ENCODE measurements around the gene PDLIM3. TPM values are rescaled to one million over a fixed set of nuclear protein-coding genes. Genes with fewer than 3 reads are reported as not detected.

Gene PDLIM3
- total and polyA plus RNA-seq, 2 experiments from 2014 or later = 8.5 to 18.0 TPM

GRCh38 chr4:185472103-185472542 is 63.2 kb downstream of the PDLIM3 start:
- Mint-ChIP-seq H3K4me3 (peak overlapping the region; percentile 79), H3K27ac (no peak overlapping the region), H3K4me1 (peaks cover 15% of the 10 kb centered on the region), H3K27me3 (ENCODE audit: insufficient read depth, low read depth, poor library complexity) (peaks cover 7% of the 10 kb centered on the region), H3K9me3 (peaks cover 7% of the 10 kb centered on the region; the same call in 2 of the 3 replicates), H3K36me3 (ENCODE audit: low read depth) (peaks cover 3% of the 10 kb centered on the region; the same call in 2 of the 3 replicates)
- H3K79me2 ChIP-seq (replicated peaks; ENCODE audit: insufficient read depth) = no peaks in the 10 kb centered on the region
- peak overlapping the region; percentile 84 for H3K4me3 ChIP-seq
- no peaks in the 10 kb centered on the region for H4K20me1 ChIP-seq (replicated peaks; ENCODE audit: insufficient read depth)
- H2AFZ ChIP-seq = peak overlapping the region; percentile 96
- H3K4me2 ChIP-seq = peak overlapping the region; percentile 84
- H3K27ac ChIP-seq (ENCODE audit: low read depth) = no peak overlapping the region
- no peaks in the 10 kb centered on the region for H3F3A ChIP-seq (replicated peaks; ENCODE audit: low read depth)
- TF ChIP-seq POLR2AphosphoS5 (IDR thresholded peaks at IDR 0.05; ENCODE audit: low read depth) = no peak
- TF ChIP-seq NANOG (IDR thresholded peaks at IDR 0.05; ENCODE audit: borderline replicate concordance) = no peak
- no peak for TF ChIP-seq ZNF114 (CRISPR knock-in tag; IDR thresholded peaks at IDR 0.05)
- TF ChIP-seq, protein P1, sequence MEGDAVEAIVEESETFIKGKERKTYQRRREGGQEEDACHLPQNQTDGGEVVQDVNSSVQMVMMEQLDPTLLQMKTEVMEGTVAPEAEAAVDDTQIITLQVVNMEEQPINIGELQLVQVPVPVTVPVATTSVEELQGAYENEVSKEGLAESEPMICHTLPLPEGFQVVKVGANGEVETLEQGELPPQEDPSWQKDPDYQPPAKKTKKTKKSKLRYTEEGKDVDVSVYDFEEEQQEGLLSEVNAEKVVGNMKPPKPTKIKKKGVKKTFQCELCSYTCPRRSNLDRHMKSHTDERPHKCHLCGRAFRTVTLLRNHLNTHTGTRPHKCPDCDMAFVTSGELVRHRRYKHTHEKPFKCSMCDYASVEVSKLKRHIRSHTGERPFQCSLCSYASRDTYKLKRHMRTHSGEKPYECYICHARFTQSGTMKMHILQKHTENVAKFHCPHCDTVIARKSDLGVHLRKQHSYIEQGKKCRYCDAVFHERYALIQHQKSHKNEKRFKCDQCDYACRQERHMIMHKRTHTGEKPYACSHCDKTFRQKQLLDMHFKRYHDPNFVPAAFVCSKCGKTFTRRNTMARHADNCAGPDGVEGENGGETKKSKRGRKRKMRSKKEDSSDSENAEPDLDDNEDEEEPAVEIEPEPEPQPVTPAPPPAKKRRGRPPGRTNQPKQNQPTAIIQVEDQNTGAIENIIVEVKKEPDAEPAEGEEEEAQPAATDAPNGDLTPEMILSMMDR (conservative IDR thresholded peaks at IDR 0.05; ENCODE audit: low read depth in 2 of 2) = no peak
- no peak for TF ChIP-seq CREB1 (CRISPR knock-in tag; IDR thresholded peaks at IDR 0.05; ENCODE audit: low read depth)
- no peak for TF ChIP-seq JUNB (IDR thresholded peaks at IDR 0.05; ENCODE audit: unreplicated experiment)
- no peak for TF ChIP-seq EZH2 (IDR thresholded peaks at IDR 0.05; ENCODE audit: low read depth, unreplicated experiment)
- TF ChIP-seq, protein P2, sequence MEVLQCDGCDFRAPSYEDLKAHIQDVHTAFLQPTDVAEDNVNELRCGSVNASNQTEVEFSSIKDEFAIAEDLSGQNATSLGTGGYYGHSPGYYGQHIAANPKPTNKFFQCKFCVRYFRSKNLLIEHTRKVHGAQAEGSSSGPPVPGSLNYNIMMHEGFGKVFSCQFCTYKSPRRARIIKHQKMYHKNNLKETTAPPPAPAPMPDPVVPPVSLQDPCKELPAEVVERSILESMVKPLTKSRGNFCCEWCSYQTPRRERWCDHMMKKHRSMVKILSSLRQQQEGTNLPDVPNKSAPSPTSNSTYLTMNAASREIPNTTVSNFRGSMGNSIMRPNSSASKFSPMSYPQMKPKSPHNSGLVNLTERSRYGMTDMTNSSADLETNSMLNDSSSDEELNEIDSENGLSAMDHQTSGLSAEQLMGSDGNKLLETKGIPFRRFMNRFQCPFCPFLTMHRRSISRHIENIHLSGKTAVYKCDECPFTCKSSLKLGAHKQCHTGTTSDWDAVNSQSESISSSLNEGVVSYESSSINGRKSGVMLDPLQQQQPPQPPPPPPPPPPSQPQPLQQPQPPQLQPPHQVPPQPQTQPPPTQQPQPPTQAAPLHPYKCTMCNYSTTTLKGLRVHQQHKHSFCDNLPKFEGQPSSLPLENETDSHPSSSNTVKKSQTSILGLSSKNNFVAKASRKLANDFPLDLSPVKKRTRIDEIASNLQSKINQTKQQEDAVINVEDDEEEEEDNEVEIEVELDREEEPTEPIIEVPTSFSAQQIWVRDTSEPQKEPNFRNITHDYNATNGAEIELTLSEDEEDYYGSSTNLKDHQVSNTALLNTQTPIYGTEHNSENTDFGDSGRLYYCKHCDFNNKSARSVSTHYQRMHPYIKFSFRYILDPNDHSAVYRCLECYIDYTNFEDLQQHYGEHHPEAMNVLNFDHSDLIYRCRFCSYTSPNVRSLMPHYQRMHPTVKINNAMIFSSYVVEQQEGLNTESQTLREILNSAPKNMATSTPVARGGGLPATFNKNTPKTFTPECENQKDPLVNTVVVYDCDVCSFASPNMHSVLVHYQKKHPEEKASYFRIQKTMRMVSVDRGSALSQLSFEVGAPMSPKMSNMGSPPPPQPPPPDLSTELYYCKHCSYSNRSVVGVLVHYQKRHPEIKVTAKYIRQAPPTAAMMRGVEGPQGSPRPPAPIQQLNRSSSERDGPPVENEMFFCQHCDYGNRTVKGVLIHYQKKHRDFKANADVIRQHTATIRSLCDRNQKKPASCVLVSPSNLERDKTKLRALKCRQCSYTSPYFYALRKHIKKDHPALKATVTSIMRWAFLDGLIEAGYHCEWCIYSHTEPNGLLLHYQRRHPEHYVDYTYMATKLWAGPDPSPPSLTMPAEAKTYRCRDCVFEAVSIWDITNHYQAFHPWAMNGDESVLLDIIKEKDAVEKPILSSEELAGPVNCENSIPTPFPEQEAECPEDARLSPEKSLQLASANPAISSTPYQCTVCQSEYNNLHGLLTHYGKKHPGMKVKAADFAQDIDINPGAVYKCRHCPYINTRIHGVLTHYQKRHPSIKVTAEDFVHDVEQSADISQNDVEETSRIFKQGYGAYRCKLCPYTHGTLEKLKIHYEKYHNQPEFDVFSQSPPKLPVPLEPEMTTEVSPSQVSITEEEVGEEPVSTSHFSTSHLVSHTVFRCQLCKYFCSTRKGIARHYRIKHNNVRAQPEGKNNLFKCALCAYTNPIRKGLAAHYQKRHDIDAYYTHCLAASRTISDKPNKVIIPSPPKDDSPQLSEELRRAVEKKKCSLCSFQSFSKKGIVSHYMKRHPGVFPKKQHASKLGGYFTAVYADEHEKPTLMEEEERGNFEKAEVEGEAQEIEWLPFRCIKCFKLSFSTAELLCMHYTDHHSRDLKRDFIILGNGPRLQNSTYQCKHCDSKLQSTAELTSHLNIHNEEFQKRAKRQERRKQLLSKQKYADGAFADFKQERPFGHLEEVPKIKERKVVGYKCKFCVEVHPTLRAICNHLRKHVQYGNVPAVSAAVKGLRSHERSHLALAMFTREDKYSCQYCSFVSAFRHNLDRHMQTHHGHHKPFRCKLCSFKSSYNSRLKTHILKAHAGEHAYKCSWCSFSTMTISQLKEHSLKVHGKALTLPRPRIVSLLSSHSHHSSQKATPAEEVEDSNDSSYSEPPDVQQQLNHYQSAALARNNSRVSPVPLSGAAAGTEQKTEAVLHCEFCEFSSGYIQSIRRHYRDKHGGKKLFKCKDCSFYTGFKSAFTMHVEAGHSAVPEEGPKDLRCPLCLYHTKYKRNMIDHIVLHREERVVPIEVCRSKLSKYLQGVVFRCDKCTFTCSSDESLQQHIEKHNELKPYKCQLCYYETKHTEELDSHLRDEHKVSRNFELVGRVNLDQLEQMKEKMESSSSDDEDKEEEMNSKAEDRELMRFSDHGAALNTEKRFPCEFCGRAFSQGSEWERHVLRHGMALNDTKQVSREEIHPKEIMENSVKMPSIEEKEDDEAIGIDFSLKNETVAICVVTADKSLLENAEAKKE (CRISPR knock-in tag; IDR thresholded peaks at IDR 0.05) = no peak
- no peak for TF ChIP-seq ZNF331 (CRISPR knock-in tag; IDR thresholded peaks at IDR 0.05; ENCODE audit: low read depth)
- TF ChIP-seq ETS1 (IDR thresholded peaks at IDR 0.05) = no peak
- TF ChIP-seq, protein P3, sequence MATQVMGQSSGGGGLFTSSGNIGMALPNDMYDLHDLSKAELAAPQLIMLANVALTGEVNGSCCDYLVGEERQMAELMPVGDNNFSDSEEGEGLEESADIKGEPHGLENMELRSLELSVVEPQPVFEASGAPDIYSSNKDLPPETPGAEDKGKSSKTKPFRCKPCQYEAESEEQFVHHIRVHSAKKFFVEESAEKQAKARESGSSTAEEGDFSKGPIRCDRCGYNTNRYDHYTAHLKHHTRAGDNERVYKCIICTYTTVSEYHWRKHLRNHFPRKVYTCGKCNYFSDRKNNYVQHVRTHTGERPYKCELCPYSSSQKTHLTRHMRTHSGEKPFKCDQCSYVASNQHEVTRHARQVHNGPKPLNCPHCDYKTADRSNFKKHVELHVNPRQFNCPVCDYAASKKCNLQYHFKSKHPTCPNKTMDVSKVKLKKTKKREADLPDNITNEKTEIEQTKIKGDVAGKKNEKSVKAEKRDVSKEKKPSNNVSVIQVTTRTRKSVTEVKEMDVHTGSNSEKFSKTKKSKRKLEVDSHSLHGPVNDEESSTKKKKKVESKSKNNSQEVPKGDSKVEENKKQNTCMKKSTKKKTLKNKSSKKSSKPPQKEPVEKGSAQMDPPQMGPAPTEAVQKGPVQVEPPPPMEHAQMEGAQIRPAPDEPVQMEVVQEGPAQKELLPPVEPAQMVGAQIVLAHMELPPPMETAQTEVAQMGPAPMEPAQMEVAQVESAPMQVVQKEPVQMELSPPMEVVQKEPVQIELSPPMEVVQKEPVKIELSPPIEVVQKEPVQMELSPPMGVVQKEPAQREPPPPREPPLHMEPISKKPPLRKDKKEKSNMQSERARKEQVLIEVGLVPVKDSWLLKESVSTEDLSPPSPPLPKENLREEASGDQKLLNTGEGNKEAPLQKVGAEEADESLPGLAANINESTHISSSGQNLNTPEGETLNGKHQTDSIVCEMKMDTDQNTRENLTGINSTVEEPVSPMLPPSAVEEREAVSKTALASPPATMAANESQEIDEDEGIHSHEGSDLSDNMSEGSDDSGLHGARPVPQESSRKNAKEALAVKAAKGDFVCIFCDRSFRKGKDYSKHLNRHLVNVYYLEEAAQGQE (IDR thresholded peaks at IDR 0.05; ENCODE audit: unreplicated experiment) = no peak
- no peak for TF ChIP-seq EZH2phosphoT487 (IDR thresholded peaks at IDR 0.05; ENCODE audit: unreplicated experiment)
- TF ChIP-seq STAT1 (IDR thresholded peaks at IDR 0.05; ENCODE audit: unreplicated experiment) = no peak
- DNase-seq (ENCODE audit: low spot score) = no peak
- H3K27me3 ChIP-seq (ENCODE audit: insufficient read depth) = peaks cover 23% of the 10 kb centered on the region
- no peaks in the 10 kb centered on the region for H3K36me3 ChIP-seq (ENCODE audit: insufficient read depth)
- H3K9me2 ChIP-seq (ENCODE audit: insufficient read depth) = no peaks in the 10 kb centered on the region
- no peak for ATAC-seq
- H3K4me1 ChIP-seq (ENCODE audit: insufficient read depth) = peaks cover 10% of the 10 kb centered on the region; the same call in 1 of the 2 replicates

Data from GM23338 (cell line).